SH-SY5Y (cell line): Measurements from ENCODE around the gene PTRHD1.

Experiments
- GATA2 ChIP-seq: IDR thresholded peaks from 2 replicates; pipeline ENCODE4 v1.6.1; 2011; ENCODE audit warnings: mild to moderate bottlenecking, low read depth, low read length
- GATA3 ChIP-seq: IDR thresholded peaks from 2 replicates; pipeline ENCODE4 v1.6.1; 2011; ENCODE audit warnings: low read depth, mild to moderate bottlenecking, low read length, moderate library complexity

DNA sequence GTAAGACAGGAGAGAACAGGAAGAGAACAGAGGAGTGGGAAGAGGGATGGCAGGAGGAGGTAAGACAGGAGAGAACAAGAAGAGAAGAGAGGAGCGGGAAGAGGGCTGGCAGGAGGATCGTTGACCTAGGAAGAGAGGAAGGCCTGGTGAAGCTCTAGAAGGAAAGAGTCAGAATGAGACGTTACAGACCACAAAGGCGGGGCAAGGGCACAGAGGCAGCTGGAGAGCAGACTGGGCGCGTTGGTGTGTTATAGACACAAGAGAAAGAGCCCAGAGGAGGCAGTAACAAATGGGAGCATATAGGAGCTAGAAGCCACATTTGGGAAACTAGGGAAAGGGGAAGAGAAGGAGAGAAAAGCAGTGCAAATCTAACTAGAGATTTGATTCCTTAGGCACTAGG, 26.6 kb downstream of the PTRHD1 start:
- TF ChIP-seq GATA2 (no peak), GATA3 (no peak)
